H1 (cell line): ENCODE data around the gene CRYM.

Experiments used
- CTCF ChIP-seq, 3 experiments: IDR thresholded peaks; 1 replicate in 2 of 3; 2 replicates in 1 of 3; pipeline versions ENCODE4 v1.5.1 to v1.6.1; 2011; ENCODE audit warnings: low read length in 3 of 3, mild to moderate bottlenecking in 3 of 3, inconsistent platforms in 2 of 3, low read depth in 1 of 3, moderate library complexity in 1 of 3; ENCODE audit not compliant: insufficient read depth in 1 of 3; ENCODE audit errors: control extremely low read depth in 1 of 3
- EZH2 ChIP-seq: fragments of 200-600 bp; sonication (generic); IDR thresholded peaks from 2 replicates; pipeline ENCODE4 v1.7.1; 2012; ENCODE audit warnings: low read depth, mild to moderate bottlenecking, moderate library complexity, low read length, inconsistent platforms; ENCODE audit not compliant: severe bottlenecking
- GABPA ChIP-seq: IDR thresholded peaks from 2 replicates; pipeline ENCODE4 v1.6.1; 2011; ENCODE audit warnings: mild to moderate bottlenecking, low read length, moderate library complexity, borderline replicate concordance; ENCODE audit not compliant: insufficient read depth
- PHF8 ChIP-seq: fragments of 200-600 bp; sonication (generic); conservative IDR thresholded peaks from 2 replicates; pipeline ENCODE4 v1.7.1; 2012; ENCODE audit warnings: low read depth, mild to moderate bottlenecking, inconsistent platforms, low read length, moderate library complexity
- POLR2A ChIP-seq, 2 experiments: IDR thresholded peaks; 1 replicate in 1 of 2; 2 replicates in 1 of 2; pipeline ENCODE4 v1.6.1; 2011; ENCODE audit warnings: low read depth in 2 of 2, low read length in 2 of 2, mild to moderate bottlenecking in 2 of 2; ENCODE audit errors: control extremely low read depth in 1 of 2
- POLR2AphosphoS5 ChIP-seq: IDR thresholded peaks from 2 replicates; pipeline ENCODE4 v1.6.1; 2011; ENCODE audit warnings: low read depth, low read length
- SIN3A ChIP-seq, 2 experiments: IDR thresholded peaks in 1 of 2; conservative IDR thresholded peaks in 1 of 2; 2 replicates each; pipeline ENCODE4 v1.6.1; 2011 to 2012; ENCODE audit warnings: low read length in 2 of 2, improper control_type of control experiment in 1 of 2, low read depth in 1 of 2, mild to moderate bottlenecking in 1 of 2
- USF2 ChIP-seq: IDR thresholded peaks from 2 replicates; pipeline ENCODE4 v1.6.1; 2011; ENCODE audit warnings: low read length, improper control_type of control experiment
- ZNF274 ChIP-seq: IDR thresholded peaks from 2 replicates; pipeline ENCODE4 v1.7.0; 2012; ENCODE audit warnings: low read length, borderline replicate concordance; ENCODE audit errors: extremely low read depth

- TF ChIP-seq POLR2A (IDR thresholded peaks at IDR 0.05; ENCODE audit: control extremely low read depth in 1 of 2, low read depth in 2 of 2, low read length in 2 of 2) (no peak), USF2 (no peak), PHF8 (no peak), SIN3A (conservative IDR thresholded peaks at IDR 0.05 in 1 of 2, IDR thresholded peaks at IDR 0.05 in 1 of 2; ENCODE audit: low read depth in 1 of 2, low read length in 2 of 2) (no peak), ZNF274 (no peak), GABPA (no peak), CTCF (IDR thresholded peaks at IDR 0.05; ENCODE audit: control extremely low read depth in 1 of 3, insufficient read depth in 1 of 3, low read depth in 1 of 3, low read length in 3 of 3) (no peak), EZH2 (no peak), POLR2AphosphoS5 (no peak)
Measured at GRCh38 chr16:21253470-21253869, 24.6 kb downstream of the CRYM start.
